H1 (cell line): ENCODE results near the gene STAT4. TPM values are rescaled to one million over a fixed set of nuclear protein-coding genes. Genes with fewer than 3 reads are reported as not detected.

Experiments used
- CTCF ChIA-PET: fragments of 300-600 bp; sonication (Branson Sonifier 250); formaldehyde crosslinking; loops from one replicate; lab custom pipeline; 2021; ENCODE audit not compliant: partially characterized antibody; lab: Charles Lee
- POLR2A ChIA-PET: fragments of 300-600 bp; sonication (Branson Sonifier 250); formaldehyde crosslinking; loops from one replicate; lab custom pipeline; 2021; ENCODE audit warnings: inconsistent platforms; ENCODE audit not compliant: partially characterized antibody; lab: Charles Lee
- DNase-seq, 2 experiments: peaks; one replicate each; pipeline versions ENCODE4 v3.0.0 to v3.0.0-alpha.2; 2010 to 2022; ENCODE audit warnings: low spot score in 2 of 2, low read depth in 1 of 2, mixed read lengths in 1 of 2
- FAIRE-seq: peaks from 2 replicates; lab custom pipeline; 2011; peaks lifted over from hg19 to GRCh38; lab: Jason Lieb, UNC
- H2AFZ ChIP-seq: 2 replicates; pipeline ENCODE4 v1.8.1; 2012; ENCODE audit warnings: low read length, inconsistent platforms
- H2AK5ac ChIP-seq: 2 replicates; pipeline ENCODE4 v1.6.1; 2013; ENCODE audit warnings: low read depth, low read length
- H2BK120ac ChIP-seq: replicated peaks from 2 replicates; pipeline ENCODE3; 2013; ENCODE audit warnings: low read depth, low read length, inconsistent platforms
- H2BK12ac ChIP-seq: 2 replicates; pipeline ENCODE4 v1.6.1; 2013; ENCODE audit warnings: low read depth, low read length
- H2BK15ac ChIP-seq: 2 replicates; pipeline ENCODE4 v1.6.1; 2013; ENCODE audit warnings: low read length
- H2BK20ac ChIP-seq: 2 replicates; pipeline ENCODE4 v1.6.1; 2013; ENCODE audit warnings: low read length
- H2BK5ac ChIP-seq: 2 replicates; pipeline ENCODE4 v1.6.1; 2013; ENCODE audit warnings: low read depth, low read length
- H3K14ac ChIP-seq: 2 replicates; pipeline ENCODE4 v1.6.1; 2013; ENCODE audit warnings: inconsistent platforms; ENCODE audit not compliant: insufficient read length
- H3K18ac ChIP-seq: 2 replicates; pipeline ENCODE4 v1.6.1; 2013; ENCODE audit warnings: low read length; ENCODE audit errors: extremely low read depth
- H3K23ac ChIP-seq: 2 replicates; pipeline ENCODE4 v1.6.1; 2013; ENCODE audit warnings: inconsistent platforms; ENCODE audit not compliant: insufficient read length
- H3K23me2 ChIP-seq: 2 replicates; pipeline ENCODE4 v1.6.1; 2013; ENCODE audit warnings: low read depth, low read length
- H3K27ac ChIP-seq: 2 replicates; pipeline ENCODE4 v1.6.1; 2011; ENCODE audit warnings: low read depth, low read length, inconsistent platforms
- H3K27me3 ChIP-seq, 4 experiments: replicated peaks in 1 of 4; 1 replicate in 1 of 4; 2 replicates in 3 of 4; pipeline versions ENCODE4 v1.6.1 to v1.8.1; 2011 to 2013; ENCODE audit warnings: low read length in 3 of 4, mild to moderate bottlenecking in 3 of 4, inconsistent platforms in 2 of 4, mixed read lengths in 2 of 4, moderate library complexity in 1 of 4; ENCODE audit not compliant: control insufficient read depth in 3 of 4, insufficient read depth in 3 of 4; ENCODE audit errors: extremely low read depth in 1 of 4
- H3K36me3 ChIP-seq, 4 experiments: 2 replicates each; pipeline versions ENCODE4 v1.6.1 to v1.8.1; 2011 to 2013; ENCODE audit warnings: mild to moderate bottlenecking in 4 of 4, low read length in 3 of 4, moderate library complexity in 2 of 4, control low read depth in 1 of 4, inconsistent platforms in 1 of 4; ENCODE audit not compliant: insufficient read depth in 4 of 4, control insufficient read depth in 2 of 4
- H3K4ac ChIP-seq: replicated peaks from 2 replicates; pipeline ENCODE3; 2013; ENCODE audit warnings: low read length, low read depth, mixed read lengths, inconsistent platforms; ENCODE audit not compliant: insufficient read length
- H3K4me1 ChIP-seq, 4 experiments: replicated peaks in 1 of 4; 1 replicate in 1 of 4; 2 replicates in 3 of 4; pipeline versions ENCODE4 v1.6.1 to v1.8.1; 2011 to 2013; ENCODE audit warnings: low read length in 3 of 4, inconsistent platforms in 2 of 4, mixed read lengths in 1 of 4; ENCODE audit not compliant: insufficient read depth in 4 of 4, control insufficient read depth in 3 of 4
- H3K4me2 ChIP-seq, 2 experiments: 2 replicates each; pipeline versions ENCODE4 v1.6.1 to v1.8.1; 2011 to 2013; ENCODE audit warnings: low read depth in 2 of 2, low read length in 2 of 2, control low read depth in 1 of 2, inconsistent platforms in 1 of 2, mild to moderate bottlenecking in 1 of 2; ENCODE audit not compliant: insufficient read depth in 1 of 2
- H3K4me3 ChIP-seq, 4 experiments: fragments of 200-600, 300-600 bp in 1 of 4; sonication (generic), shearing (Covaris generic), sonication (Bioruptor Twin) in 1 of 4; 2 replicates each; pipeline versions ENCODE4 v1.5.1 to v1.8.1; 2011 to 2016; ENCODE audit warnings: low read length in 4 of 4, low read depth in 3 of 4, control low read depth in 2 of 4, inconsistent platforms in 2 of 4, mild to moderate bottlenecking in 2 of 4, mixed read lengths in 1 of 4, moderate library complexity in 1 of 4; ENCODE audit not compliant: insufficient read depth in 2 of 4; ENCODE audit errors: extremely low read depth in 1 of 4
- H3K56ac ChIP-seq: replicated peaks from 2 replicates; pipeline ENCODE3; 2013; ENCODE audit warnings: low read depth, mild to moderate bottlenecking, mixed read lengths, low read length, inconsistent platforms; ENCODE audit not compliant: insufficient read length
- H3K79me1 ChIP-seq: 2 replicates; pipeline ENCODE4 v1.6.1; 2013; ENCODE audit warnings: low read depth, low read length, control low read depth
- H3K79me2 ChIP-seq, 2 experiments: 2 replicates each; pipeline versions ENCODE4 v1.6.1 to v1.8.1; 2012 to 2013; ENCODE audit warnings: low read length in 2 of 2, mild to moderate bottlenecking in 2 of 2, inconsistent platforms in 1 of 2; ENCODE audit not compliant: insufficient read depth in 2 of 2, control insufficient read depth in 1 of 2
- H3K9ac ChIP-seq, 4 experiments: replicated peaks in 1 of 4; 1 replicate in 1 of 4; 2 replicates in 3 of 4; pipeline versions ENCODE4 v1.6.1 to v1.8.1; 2011 to 2013; ENCODE audit warnings: low read depth in 3 of 4, low read length in 3 of 4, control low read depth in 2 of 4, mild to moderate bottlenecking in 2 of 4, moderate library complexity in 2 of 4, inconsistent platforms in 1 of 4; ENCODE audit errors: extremely low read depth in 1 of 4
- H3K9me3 ChIP-seq, 2 experiments: 2 replicates each; pipeline versions ENCODE4 v1.6.1 to v1.8.1; 2012 to 2013; ENCODE audit warnings: mild to moderate bottlenecking in 2 of 2, moderate library complexity in 2 of 2, control low read depth in 1 of 2, inconsistent platforms in 1 of 2, low read depth in 1 of 2, low read length in 1 of 2, mixed read lengths in 1 of 2; ENCODE audit not compliant: insufficient read depth in 2 of 2
- H4K20me1 ChIP-seq, 2 experiments: replicated peaks in 1 of 2; 2 replicates each; pipeline versions ENCODE3 to v1.8.1; 2011 to 2013; ENCODE audit warnings: inconsistent platforms in 2 of 2, low read length in 2 of 2, mild to moderate bottlenecking in 1 of 2; ENCODE audit not compliant: insufficient read depth in 2 of 2, control insufficient read depth in 1 of 2
- H4K5ac ChIP-seq: 2 replicates; pipeline ENCODE4 v1.6.1; 2013; ENCODE audit warnings: low read length, low read depth, mixed read lengths, inconsistent platforms; ENCODE audit not compliant: insufficient read length
- H4K8ac ChIP-seq: 2 replicates; pipeline ENCODE4 v1.8.0; 2013; ENCODE audit warnings: mild to moderate bottlenecking, moderate library complexity, low read length, inconsistent platforms; ENCODE audit not compliant: insufficient read depth; ENCODE audit errors: extremely low read depth
- H4K91ac ChIP-seq: replicated peaks from 2 replicates; pipeline ENCODE3; 2013; ENCODE audit warnings: low read length, mixed read lengths, inconsistent platforms; ENCODE audit not compliant: insufficient read length
- BCL11A ChIP-seq, 2 experiments: IDR thresholded peaks; one replicate each; pipeline ENCODE4 v1.6.1; 2011; ENCODE audit warnings: low read depth in 2 of 2, low read length in 2 of 2, mild to moderate bottlenecking in 2 of 2
- EGR1 ChIP-seq: IDR thresholded peaks from 2 replicates; pipeline ENCODE4 v1.6.1; 2011; ENCODE audit warnings: low read depth, low read length, borderline replicate concordance
- EP300 ChIP-seq, 2 experiments: IDR thresholded peaks; 1 replicate in 1 of 2; 2 replicates in 1 of 2; pipeline ENCODE4 v1.6.1; 2011 to 2012; ENCODE audit warnings: low read depth in 2 of 2, low read length in 2 of 2, mild to moderate bottlenecking in 2 of 2, borderline replicate concordance in 1 of 2, inconsistent platforms in 1 of 2, moderate library complexity in 1 of 2
- EZH2 ChIP-seq: fragments of 200-600 bp; sonication (generic); IDR thresholded peaks from 2 replicates; pipeline ENCODE4 v1.7.1; 2012; ENCODE audit warnings: low read depth, mild to moderate bottlenecking, moderate library complexity, low read length, inconsistent platforms; ENCODE audit not compliant: severe bottlenecking
- GABPA ChIP-seq: IDR thresholded peaks from 2 replicates; pipeline ENCODE4 v1.6.1; 2011; ENCODE audit warnings: mild to moderate bottlenecking, low read length, moderate library complexity, borderline replicate concordance; ENCODE audit not compliant: insufficient read depth
- SIN3A ChIP-seq, 2 experiments: IDR thresholded peaks in 1 of 2; conservative IDR thresholded peaks in 1 of 2; 2 replicates each; pipeline ENCODE4 v1.6.1; 2011 to 2012; ENCODE audit warnings: low read length in 2 of 2, improper control_type of control experiment in 1 of 2, low read depth in 1 of 2, mild to moderate bottlenecking in 1 of 2
- SP4 ChIP-seq: IDR thresholded peaks from 2 replicates; pipeline ENCODE4 v1.6.1; 2012; ENCODE audit warnings: low read length, inconsistent platforms
- TBP ChIP-seq: IDR thresholded peaks from 2 replicates; pipeline ENCODE4 v1.6.1; 2011; ENCODE audit warnings: low read depth, low read length, improper control_type of control experiment
- WGBS, 2 experiments: shearing (Covaris generic) in 1 of 2; methylation state at CpG; one replicate each; pipeline versions ENCODE4 v1.1.6 to v1.1.7; 2013 to 2015; ENCODE audit warnings: low lambda C conversion rate in 2 of 2, mixed read lengths in 2 of 2, inconsistent platforms in 1 of 2, low coverage in 1 of 2, missing lambda C conversion rate in 1 of 2; ENCODE audit not compliant: insufficient replicate concordance in 2 of 2, insufficient coverage in 1 of 2, insufficient read length in 1 of 2; ENCODE audit errors: extremely low coverage in 1 of 2, missing lambda C conversion rate in 1 of 2; 5-methylcytosine and 5-hydroxymethylcytosine counted together
- polyA plus RNA-seq, 7 experiments: library from polyadenylated mRNA; depleted of rRNA in 3 of 7; stranded (reverse) in 5 of 7; unstranded in 2 of 7; fragments of >200 nt in 5 of 7; fragments of 200-250 nt in 2 of 7; gene quantifications; 1 replicate in 5 of 7; 2 replicates in 1 of 7; 4 replicates in 1 of 7; pipeline versions ENCODE4 v1.2.1 to v1.2.3, GENCODE V29; 2011 to 2013; ENCODE audit warnings: missing spikeins in 2 of 7, mixed read lengths in 2 of 7
- total RNA-seq: library from RNA; stranded (reverse); fragmentation: NEBNext Ultra II Directional; extraction: Animal tissue kit (Norgen Biotek cat#: 25700); gene quantifications from 2 replicates; pipeline ENCODE4 v1.2.1, GENCODE V29; 2021

The STAT4 gene
- total and polyA plus RNA-seq, 2 of the 8 experiments (the other 6 are each of a cell fraction or from before 2014, with no cell fraction given) = 0.36 to 0.63 TPM

DNA sequence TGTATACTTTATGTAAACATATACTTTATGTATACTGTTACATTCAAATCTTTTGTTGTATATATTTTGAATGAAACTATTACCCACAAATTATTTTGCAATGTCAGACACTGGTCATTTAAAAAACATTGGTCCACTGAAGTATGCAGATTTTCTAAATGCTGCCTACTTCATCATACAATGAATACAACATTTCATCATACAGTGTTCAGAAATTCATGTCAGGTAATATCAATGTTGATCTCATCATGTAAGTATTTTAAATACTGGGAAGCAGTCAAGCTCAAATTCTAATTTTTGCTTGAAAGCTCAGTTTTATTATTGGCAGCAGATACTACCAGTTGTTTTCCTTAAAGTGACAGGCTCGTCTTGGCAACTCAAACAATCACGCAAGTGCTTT, 2.9 kb upstream of the STAT4 start:
- Histone ChIP-seq H3K56ac (no peak overlapping the region), H4K91ac (no peak overlapping the region), H3K27ac (no peak overlapping the region), H2BK120ac (no peak overlapping the region), H3K18ac (no peak overlapping the region), H2BK15ac (no peak overlapping the region), H2BK20ac (no peak overlapping the region), H2BK12ac (no peak overlapping the region), H3K79me2 (no peaks in the 10 kb centered on the region), H3K4me2 (no peak overlapping the region), H3K36me3 (no peaks in the 10 kb centered on the region), H3K4me3 (no peak overlapping the region), H4K5ac (no peak overlapping the region), H3K23me2 (peaks cover 11% of the 10 kb centered on the region), H2BK5ac (no peak overlapping the region), H3K4ac (no peak overlapping the region), H3K9ac (no peak overlapping the region), H3K4me1 (peaks cover 0 to 4% (median 2%) of the 10 kb centered on the region in 4 experiments; a peak in 4 of 7 replicates), H2AFZ (no peak overlapping the region), H3K79me1 (no peaks in the 10 kb centered on the region), H3K14ac (no peak overlapping the region), H3K27me3 (peaks cover 0 to 7% (median 4%) of the 10 kb centered on the region in 4 experiments; a peak in 2 of 7 replicates), H4K8ac (no peak overlapping the region), H2AK5ac (no peak overlapping the region), H3K23ac (no peak overlapping the region), H4K20me1 (no peaks in the 10 kb centered on the region), H3K9me3 (no peaks in the 10 kb centered on the region)
- ChIA-PET POLR2A (no interaction called here), CTCF (interaction anchor here (5.9 to 10.4 kb wide), 2 partner anchors 12 to 102 kb away, joined by 39 to 137 read pairs; no protein-coding TSS in a partner anchor)
- no peak for FAIRE-seq
- no peak for DNase-seq
- WGBS, 2 experiments = 94% methylated on average over 2 of the region's 2 CpGs; no CpG with 5 or more reads in 1 of the 2 experiments
- TF ChIP-seq SP4 = no peak
- TF ChIP-seq GABPA = no peak
- no peak for TF ChIP-seq EP300 (IDR thresholded peaks at IDR 0.05; ENCODE audit: borderline replicate concordance in 1 of 2, low read depth in 2 of 2, low read length in 2 of 2)
- TF ChIP-seq EZH2 = no peak
- TF ChIP-seq BCL11A (IDR thresholded peaks at IDR 0.05; ENCODE audit: low read depth in 2 of 2, low read length in 2 of 2) = no peak
- no peak for TF ChIP-seq SIN3A (conservative IDR thresholded peaks at IDR 0.05 in 1 of 2, IDR thresholded peaks at IDR 0.05 in 1 of 2; ENCODE audit: low read depth in 1 of 2, low read length in 2 of 2)
- no peak for TF ChIP-seq TBP
- TF ChIP-seq EGR1 = no peak
